ENCODE measurements around the gene RABL6. TPM values are rescaled to one million over a fixed set of nuclear protein-coding genes. Genes with fewer than 3 reads are reported as not detected.
A peak's percentile ranks its signal among the peaks of the same experiment; 100 is the strongest.
"Not testable (repeated sequence)": the region's sequence is repeated elsewhere in the genome, so short reads cannot be mapped to it uniquely, and the experiment has no call there.

The RABL6 gene
- total RNA-seq, 1 donor from 2014 or later: 40.2 TPM

DNA sequence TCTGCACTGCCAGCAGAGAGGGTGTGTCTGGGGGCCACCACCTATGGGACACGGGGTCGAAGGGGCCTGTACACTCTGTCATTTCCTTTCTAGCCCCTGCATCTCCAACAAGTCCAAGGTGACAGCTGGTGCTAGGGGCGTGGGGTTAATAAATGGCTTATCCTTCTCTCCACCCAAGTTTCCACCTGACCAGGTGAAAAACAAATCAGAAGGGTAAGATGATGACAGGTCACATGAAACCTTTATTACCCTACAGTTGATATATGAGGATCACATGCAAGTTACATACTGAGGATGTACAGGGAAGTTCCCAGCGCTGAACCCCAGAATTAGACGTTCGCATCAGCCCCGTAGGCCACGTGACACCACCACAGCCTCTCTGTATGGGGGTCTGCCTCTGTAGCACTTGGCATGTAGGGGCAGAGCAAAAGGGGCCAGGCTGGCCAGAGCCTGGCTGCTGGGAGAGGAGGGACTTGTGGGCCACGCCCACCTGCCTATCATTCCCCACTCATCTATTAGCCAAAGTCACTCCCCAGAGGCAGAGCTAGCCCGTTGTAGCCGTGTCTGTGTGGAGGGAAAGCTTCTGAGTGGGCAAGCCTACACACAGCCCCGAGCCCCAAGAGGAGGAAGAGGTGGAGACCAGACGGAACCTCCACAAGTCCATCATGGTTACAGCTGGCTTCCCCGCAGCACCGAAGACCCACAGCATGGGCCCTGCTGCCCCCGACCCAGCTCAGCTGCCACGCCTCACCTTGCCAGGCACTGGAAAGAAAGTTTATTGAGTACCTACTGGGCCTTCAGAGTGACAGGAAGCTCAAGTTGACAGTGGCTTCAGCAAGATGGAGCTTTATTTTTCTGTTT is 14.4 kb upstream of the RABL6 start:
- no peak for DNase-seq (ENCODE audit: low spot score)

DNA sequence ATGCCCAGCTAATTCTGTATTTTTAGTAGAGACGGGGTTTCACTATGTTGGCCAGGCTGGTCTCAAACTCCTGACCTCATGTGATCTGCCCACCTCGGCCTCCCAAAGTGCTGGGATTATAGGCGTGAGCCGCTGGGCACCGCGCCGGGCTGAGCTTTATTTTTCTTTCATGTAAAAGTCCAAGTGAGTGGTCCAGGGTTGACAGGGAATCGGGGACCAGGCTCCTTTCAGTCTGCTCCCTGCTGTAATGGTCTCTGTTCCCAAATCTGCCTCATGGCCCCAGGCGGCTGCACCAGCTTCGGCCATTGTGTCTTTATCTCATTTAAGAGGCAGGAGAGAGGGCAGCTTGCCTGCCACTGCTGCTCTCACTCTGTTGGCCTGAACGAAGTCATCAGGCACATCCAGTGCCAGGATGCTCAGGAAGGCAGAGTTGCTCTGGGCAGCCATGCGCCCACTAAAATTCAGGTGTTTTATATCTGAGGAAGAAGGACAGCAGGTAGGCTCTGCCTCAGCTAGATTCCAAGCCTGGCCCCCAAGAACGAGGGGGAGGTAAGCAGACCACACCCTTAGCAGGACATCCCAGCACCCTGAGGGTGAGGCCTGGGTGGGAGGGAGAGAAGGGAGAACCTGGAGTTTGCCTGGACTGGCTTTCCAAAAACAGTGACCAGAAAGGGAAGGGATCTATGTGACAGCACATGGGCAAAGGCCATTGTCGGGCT is 13.3 kb upstream of the RABL6 start:
- DNase-seq (ENCODE audit: low spot score): no peak

DNA sequence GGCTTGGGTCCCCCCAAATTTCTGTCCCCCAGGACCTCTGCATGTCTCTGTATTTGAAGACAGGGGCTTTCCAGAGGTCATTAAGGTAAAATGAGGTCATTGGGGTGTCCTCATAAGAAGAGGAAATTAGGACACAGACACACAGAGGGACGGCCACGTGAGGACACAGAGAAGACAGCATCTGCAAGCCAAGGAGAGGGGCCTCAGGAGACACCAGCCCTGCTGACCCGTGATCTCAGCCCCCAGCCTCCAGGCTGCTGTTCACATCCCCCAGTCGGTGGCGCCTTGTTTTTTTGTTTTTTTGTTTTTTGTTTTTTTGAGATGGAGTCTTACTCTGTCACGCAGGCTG is 12.8 kb upstream of the RABL6 start:
- DNase-seq (ENCODE audit: low spot score): no peak

DNA sequence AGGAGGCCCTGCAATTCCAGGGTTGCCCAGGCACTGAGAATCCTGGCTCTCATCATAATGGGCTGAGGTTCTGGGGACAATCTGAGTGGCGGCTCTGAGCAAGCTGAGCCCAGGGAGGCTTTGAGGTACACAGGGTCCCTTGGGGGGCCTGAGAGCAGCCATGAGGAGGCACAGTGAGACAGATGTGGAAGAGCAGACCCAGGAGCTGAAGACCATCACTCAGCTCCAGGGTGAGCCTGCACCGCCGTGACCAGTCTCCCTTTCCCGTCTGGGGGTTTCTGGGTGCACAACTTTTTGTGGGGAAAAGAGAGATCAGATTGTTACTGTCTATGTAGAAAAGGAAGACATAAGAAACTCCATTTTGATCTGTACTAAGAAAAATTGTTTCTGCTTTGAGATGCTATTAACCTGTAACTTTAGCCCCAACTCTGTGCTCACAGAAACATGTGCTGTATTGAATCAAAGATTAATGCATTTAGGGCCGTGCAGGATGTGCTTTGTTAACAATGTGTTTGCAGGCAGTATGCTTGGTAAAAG is 11.4 kb upstream of the RABL6 start, which contains the start of gene CCDC183:
Gene CCDC183 (plus strand): TSS at position 101 of the 537 bp plus-strand sequence. CDS start 60 bp downstream, at position 161.
- peak; percentile 37 for DNase-seq (ENCODE audit: low spot score)

GRCh38 chr9:136796775-136797347 is 10.9 kb upstream of the RABL6 start:
- DNase-seq (ENCODE audit: low spot score): peak; percentile 94

GRCh38 chr9:136798708-136799078 is 9.1 kb upstream of the RABL6 start:
- DNase-seq (ENCODE audit: low spot score): no peak

DNA sequence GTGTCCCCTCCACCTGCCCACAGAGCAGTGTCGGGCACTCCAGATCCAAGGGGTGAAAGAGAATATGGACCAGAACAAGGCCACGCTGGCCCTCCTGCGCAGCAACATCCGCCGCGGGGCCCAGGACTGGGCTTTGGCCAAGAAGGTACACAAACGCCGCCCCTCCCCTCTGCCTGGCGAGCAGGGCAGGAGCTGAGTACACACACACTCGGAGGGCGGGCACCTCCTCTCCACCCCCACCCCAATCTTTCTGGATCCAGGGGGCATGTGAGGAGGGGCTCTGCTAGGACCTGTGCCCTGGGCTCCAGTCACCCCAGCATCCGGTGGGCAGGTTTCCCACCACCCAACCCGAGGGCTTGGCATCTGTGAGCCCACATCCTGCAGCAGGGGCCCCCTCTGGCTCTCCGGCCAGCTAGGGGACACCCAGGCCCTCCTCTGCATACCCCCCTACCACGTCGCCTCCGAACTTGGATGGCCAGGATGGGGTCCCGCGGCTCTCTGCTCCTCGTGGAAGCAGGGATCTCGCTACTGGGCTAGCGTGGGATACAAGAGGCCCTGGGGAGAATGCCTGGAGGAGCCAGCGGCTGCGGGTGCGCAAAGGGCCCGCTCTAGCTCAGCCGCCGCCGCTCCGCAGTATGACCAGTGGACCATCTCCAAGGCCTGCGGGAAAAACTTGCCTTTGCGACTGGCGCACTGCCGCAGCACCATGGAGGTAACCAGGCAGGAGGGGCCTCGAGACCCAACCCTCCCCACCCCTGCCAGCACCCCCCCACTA is 8.5 kb upstream of the RABL6 start:
- DNase-seq (ENCODE audit: low spot score): no peak

- DNase-seq (ENCODE audit: low spot score): peak; percentile 83
These were observed 7.7 kb upstream of the RABL6 start for GRCh38 chr9:136799854-136800657.

GRCh38 chr9:136802321-136802720 is 5.4 kb upstream of the RABL6 start:
- no peak for DNase-seq (ENCODE audit: low spot score)

DNA sequence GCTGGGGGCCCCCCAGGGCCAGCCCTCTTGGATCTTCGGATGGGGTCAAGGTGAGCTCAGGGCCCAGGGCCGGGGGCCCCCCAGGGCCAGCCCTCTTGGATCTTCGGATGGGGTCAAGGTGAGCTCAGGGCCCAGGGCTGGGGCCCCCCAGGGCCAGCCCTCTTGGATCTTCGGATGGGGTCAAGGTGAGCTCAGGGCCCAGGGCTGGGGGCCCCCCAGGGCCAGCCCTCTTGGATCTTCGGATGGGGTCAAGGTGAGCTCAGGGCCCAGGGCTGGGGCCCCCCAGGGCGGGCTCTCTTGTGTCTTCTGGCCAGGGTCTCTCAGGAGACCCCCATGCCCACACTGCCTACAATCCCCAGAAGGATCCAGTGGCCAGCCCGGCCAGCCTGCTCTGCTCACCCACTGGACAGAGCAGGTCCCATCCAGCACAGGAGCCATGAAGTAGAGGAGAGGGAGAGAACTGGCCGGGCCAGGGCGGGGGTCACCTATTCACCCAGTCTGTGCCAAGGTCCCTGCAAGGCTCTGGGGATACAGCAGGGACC is 4.7 kb upstream of the RABL6 start:
- DNase-seq (ENCODE audit: low spot score): not testable (repeated sequence)

DNA sequence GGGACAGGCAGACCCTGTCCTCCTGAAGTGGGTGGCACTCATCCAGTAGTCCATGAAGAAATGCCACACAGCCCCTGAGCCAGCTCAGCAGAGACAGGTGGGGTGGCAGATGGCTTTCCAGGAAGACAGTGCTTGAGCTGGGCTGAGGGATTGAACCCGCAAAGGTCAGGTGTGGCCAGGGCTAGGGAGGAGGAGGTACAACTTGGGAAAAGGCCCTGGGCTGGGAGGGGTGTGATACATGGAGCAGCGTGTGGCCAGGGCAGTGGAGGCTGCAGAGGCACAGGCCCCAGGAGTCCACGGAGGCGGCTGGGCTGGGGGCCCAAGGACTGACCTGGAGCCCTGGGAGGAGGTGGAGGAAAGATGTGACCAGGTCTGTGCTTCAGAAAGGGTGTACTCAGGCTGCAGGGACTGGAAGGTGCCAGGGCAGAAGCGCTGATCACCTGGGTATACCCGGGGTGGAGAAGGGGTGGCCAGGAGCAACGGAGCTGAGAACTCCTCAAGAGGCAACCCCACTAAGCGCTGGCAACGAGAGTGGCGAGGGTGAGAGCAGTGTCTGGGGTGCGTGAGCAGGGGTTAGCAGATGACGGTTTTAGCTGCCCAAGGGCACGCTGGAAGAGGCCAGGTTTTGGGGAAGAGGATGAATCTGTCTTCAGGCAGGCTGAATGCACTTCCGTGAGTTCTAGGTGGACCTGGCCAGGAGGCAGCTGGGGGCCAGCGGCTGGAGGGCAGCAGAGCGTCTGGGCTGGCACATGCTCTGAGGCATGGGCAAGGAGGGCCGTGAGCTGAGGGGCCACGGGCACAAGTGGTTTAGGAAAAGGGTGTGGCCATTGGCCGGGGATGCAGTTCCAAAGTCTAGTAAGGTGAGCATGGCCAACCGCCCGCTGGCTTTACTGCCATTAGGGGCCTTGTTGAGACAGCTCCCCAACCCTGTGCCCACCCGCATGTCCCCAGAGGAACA is 3.9 kb upstream of the RABL6 start:
- no peak for DNase-seq (ENCODE audit: low spot score)

GRCh38 chr9:136804509-136805206 is 3.1 kb upstream of the RABL6 start:
- DNase-seq (ENCODE audit: low spot score): no peak

DNA sequence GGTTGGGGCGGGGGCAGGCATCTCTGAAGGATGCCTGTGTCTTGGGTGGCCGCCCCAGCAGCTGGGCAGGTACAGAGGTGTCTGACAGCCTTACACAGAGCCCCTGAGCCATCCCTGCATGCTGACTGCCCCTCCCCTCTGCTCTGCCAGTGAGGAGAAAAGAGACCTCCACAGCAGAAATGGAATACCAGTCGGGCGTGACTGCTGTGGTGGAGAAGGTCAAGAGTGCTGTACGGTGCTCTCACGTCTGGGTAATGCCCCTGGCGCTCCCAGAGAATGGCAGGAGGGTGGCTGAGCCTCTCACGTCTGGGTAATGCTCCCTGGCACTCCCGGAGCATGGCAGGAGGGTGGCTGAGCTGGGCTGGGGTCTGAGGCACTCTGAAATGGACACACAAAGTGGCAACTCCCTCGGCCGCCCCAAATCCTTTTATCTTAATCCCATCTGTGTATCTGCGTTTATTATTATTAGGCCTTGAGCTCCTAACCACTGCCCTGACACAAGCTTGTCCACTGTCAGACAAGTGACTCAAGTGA is 2.5 kb upstream of the RABL6 start:
- DNase-seq (ENCODE audit: low spot score): no peak

- no peak for DNase-seq (ENCODE audit: low spot score)
These were observed 1.7 kb upstream of the RABL6 start for GRCh38 chr9:136806067-136806466.

DNA sequence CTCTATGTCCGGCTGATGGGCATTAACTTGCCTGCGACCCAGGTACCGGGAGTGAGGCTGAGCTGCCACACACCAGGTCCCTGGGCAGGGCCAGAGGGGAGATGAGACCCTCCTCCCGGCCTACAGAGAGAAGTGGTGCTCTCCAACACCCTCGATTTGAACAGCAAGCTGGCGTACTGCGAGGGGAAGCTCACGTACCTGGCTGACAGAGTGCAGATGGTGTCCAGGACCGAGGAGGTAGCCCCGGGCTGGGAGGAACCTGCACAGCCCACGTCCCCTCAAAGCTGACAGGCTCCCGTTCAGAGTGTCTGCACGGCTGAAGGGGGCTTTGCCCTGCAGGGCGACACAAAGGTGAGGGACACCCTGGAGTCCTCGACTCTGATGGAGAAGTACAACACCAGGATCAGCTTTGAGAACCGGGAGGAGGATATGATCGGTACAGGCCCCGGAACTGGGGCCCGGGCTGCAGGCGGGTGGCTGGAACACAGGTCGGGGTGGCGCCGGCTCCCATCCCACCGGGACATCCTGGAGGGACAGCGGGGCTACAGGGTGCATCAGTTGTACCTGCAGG is 1.0 kb upstream of the RABL6 start:
- no peak for DNase-seq (ENCODE audit: low spot score)

- DNase-seq (ENCODE audit: low spot score): no peak
These were observed 492 bp downstream of the RABL6 start for GRCh38 chr9:136808075-136808805.

DNA sequence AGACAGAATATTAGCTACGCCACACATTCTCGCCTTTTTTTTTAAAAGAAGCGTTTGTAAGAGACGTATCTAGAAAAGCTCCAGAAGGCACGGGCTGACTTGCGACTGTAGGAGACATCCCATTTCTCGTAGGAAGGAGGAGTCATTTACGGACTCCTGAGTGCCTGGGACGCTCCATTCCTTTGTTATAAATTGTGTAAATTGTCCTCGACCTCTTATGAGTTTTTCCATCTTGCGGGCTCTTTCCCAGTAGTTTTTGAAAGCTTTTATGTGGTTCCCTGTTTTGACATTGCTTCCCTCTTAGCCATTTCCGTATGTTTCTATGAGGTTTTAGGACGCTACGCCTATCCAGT is 1.0 kb downstream of the RABL6 start:
- DNase-seq (ENCODE audit: low spot score): peak; percentile 53
